ENCODE results near the gene ZFAND3. TPM values are rescaled to one million over a fixed set of nuclear protein-coding genes. Genes with fewer than 3 reads are reported as not detected.
A peak's percentile ranks its signal among the peaks of the same experiment; 100 is the strongest.

ZFAND3 gene
- total RNA-seq, 4 donors from 2014 or later, result 30.5 to 57.4 (median 53.3) TPM

- H3K4me3 ChIP-seq, result no peak overlapping the region
- H3K27me3 ChIP-seq, result no peaks in the 10 kb centered on the region
- no peak for DNase-seq
- no peaks in the 10 kb centered on the region for H3K36me3 ChIP-seq
- TF ChIP-seq CTCF (IDR thresholded peaks at IDR 0.05), result peak in 2 of 6 experiments; percentile 6 to 13
- TF ChIP-seq POLR2A (IDR thresholded peaks at IDR 0.05), result no peak
- H3K9me3 ChIP-seq, result no peaks in the 10 kb centered on the region
- no peak overlapping the region for H3K27ac ChIP-seq
- peaks cover 0 to 3% (median 0%) of the 10 kb centered on the region in 4 donors for H3K4me1 ChIP-seq
Measured at GRCh38 chr6:37807656-37808055, 11.9 kb upstream of the ZFAND3 start.

- Histone ChIP-seq H3K4me3 (no peak overlapping the region), H3K27ac (no peak overlapping the region), H3K36me3 (no peaks in the 10 kb centered on the region), H3K9me3 (no peaks in the 10 kb centered on the region), H3K27me3 (no peaks in the 10 kb centered on the region), H3K4me1 (peaks cover 0 to 3% (median 0%) of the 10 kb centered on the region in 4 donors)
- TF ChIP-seq CTCF (IDR thresholded peaks at IDR 0.05) (no peak), POLR2A (IDR thresholded peaks at IDR 0.05) (no peak)
- DNase-seq, result no peak
Measured at GRCh38 chr6:37809197-37809543, 10.4 kb upstream of the ZFAND3 start.

GRCh38 chr6:37812841-37813240 is 6.7 kb upstream of the ZFAND3 start:
- TF ChIP-seq CTCF (IDR thresholded peaks at IDR 0.05) (no peak), POLR2A (IDR thresholded peaks at IDR 0.05) (no peak)
- no peak overlapping the region for H3K4me3 ChIP-seq
- H3K4me1 ChIP-seq, result peaks cover 0 to 1% (median 0%) of the 10 kb centered on the region in 4 donors
- H3K9me3 ChIP-seq, result no peaks in the 10 kb centered on the region
- DNase-seq, result no peak
- no peaks in the 10 kb centered on the region for H3K27me3 ChIP-seq
- H3K36me3 ChIP-seq, result no peaks in the 10 kb centered on the region
- no peak overlapping the region for H3K27ac ChIP-seq

- Histone ChIP-seq H3K4me3 (no peak overlapping the region), H3K9me3 (no peaks in the 10 kb centered on the region)
- TF ChIP-seq POLR2A (IDR thresholded peaks at IDR 0.05) (no peak), CTCF (IDR thresholded peaks at IDR 0.05) (no peak)
Measured at GRCh38 chr6:37814374-37814773, 5.2 kb upstream of the ZFAND3 start.

GRCh38 chr6:37816599-37817375 is 2.7 kb upstream of the ZFAND3 start:
- no peak overlapping the region for H3K27ac ChIP-seq
- H3K4me3 ChIP-seq, result no peak overlapping the region
- H3K4me1 ChIP-seq, result peaks cover 0 to 20% (median 5%) of the 10 kb centered on the region in 4 donors
- TF ChIP-seq CTCF (IDR thresholded peaks at IDR 0.05) (no peak), POLR2A (IDR thresholded peaks at IDR 0.05) (no peak)
- no peak for DNase-seq
- no peaks in the 10 kb centered on the region for H3K9me3 ChIP-seq
- no peaks in the 10 kb centered on the region for H3K27me3 ChIP-seq
- H3K36me3 ChIP-seq, result no peaks in the 10 kb centered on the region

More at GRCh38 chr6:37814374-37814773, 5.2 kb upstream of the ZFAND3 start:
- Histone ChIP-seq H3K27ac (no peak overlapping the region), H3K36me3 (no peaks in the 10 kb centered on the region), H3K4me1 (peaks cover 0 to 8% (median 0%) of the 10 kb centered on the region in 4 donors), H3K27me3 (no peaks in the 10 kb centered on the region)
- no peak for DNase-seq

Data from Peyer's patch (tissue), 4 donors.